SK-N-DZ (cell line): Measurements from ENCODE around the gene RAPGEF5.

Experiments
- DNase-seq: peaks from one replicate; pipeline ENCODE4 v3.0.0-alpha.2; 2015; ENCODE audit warnings: low spot score

RAPGEF5 gene

DNA sequence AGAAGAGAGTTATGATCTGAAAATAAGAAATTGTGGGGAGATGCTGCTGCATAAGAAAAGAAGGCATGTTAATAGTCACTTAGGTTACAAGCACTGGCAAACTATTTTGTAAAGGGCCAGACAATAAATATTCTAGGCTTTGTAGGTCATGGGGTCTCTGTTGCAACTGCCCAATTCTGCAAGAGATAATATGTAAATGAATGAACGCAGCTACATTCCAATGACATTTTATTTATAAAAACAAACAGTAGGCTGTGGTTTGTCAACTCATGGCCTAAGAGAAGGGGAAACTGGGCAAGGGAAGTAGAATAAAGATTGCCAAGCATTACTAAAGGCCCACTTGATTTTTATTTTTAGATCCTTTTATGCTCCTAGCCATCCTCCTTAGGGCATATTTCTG lies 133.1 kb downstream of the RAPGEF5 start:
- DNase-seq: no peak

DNA sequence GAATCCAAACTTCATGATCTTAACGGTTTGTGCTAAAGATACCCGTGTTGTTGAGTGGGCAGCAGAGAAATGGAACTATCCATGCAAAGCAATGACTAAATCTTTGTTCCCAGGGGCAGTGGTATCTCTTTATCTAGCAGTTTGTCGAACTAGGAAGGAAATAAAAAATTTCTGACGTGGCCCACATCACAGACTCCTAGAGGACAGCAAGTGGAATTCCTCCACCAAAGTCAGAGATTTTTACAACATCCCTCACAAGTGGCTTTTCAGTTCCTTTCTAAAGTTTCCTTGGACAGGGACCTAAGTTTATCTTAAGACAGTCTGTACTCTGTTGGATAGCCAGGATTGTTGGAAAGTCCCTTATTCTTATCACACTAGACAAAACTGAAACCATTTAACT lies 136.0 kb downstream of the RAPGEF5 start:
- no peak for DNase-seq

DNA sequence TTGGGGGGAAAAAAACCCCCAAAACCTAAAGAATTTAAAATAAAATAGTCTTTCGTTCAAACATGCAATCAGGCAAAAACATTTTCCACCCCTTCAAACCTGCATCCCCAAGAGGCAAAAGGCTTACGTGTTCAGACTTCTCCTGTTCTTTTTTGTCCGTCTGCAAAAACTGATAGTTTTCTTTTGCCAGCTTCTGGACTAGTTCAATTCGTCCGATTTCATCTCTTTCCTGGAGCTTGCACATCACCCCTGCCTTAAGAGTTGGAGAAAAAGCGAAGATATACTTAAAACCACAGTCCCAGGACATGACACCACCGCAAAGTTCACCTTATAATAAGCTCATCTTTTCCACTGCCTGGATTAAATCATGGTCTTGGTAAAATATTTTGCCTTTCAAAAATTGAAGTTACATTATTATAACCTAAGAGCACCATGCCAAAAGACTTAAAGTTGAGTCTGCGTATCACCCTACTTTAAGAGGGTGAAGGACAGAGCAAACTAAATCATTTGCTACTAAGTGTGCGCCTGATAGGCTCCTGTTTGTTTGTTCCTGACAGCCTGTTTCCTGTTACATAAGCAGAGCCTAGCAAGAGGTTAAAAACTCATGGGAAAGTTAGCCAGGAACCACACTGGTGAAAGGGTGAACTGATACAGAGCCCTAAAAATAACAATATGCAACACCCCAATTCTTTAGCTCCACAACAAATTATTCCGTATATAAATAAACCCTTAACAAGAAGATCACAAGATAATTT lies 137.0 kb downstream of the RAPGEF5 start:
- DNase-seq: no peak

DNA sequence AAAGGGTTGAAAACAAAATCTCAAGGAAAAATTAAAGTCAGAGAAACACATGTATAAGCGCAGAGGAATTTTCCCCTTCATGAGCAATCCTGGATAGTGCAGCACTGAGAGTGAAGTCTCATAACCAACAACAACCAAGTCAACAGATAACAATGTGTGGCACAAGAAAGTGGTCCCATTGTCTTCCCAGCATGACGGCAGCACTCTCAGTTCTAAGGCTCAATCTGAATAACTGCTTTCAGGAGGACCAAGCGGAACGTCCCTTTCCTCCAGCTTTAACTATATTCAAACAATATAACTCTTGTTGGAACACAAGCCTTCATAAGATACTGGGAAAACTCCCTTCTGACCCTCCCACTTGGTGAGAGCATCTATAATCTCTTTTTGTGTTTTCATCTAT lies 137.9 kb downstream of the RAPGEF5 start:
- DNase-seq: no peak

DNA sequence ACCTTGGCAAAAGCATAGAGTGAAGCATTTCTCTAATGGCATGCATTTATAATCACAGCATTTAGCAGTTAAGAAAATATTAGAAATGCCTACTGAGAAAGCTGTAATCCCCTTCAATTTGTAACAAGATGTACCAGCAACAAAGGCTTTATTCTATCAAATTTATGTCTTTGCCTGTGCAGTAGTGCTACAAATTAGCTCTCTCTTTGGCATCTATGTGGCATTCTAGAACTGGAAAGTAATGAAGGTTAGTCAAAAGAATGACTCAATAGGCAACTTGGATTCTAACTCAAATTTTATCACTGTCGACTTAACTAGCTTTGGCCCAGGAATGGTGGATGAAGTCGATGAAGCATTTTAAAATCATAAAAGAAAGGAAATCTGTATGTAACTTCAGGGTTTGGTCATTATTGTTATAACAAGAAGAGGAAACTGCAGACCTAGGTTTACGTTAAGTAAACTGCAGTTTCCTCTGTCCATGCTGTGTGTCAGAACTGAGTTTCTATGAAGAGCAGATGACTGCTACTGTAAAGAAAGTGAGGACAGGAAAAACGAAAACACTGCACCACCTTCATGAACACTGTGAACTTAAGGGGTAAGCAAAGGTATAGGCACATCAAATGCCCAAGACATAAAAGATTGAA lies 140.0 kb downstream of the RAPGEF5 start:
- no peak for DNase-seq

DNA sequence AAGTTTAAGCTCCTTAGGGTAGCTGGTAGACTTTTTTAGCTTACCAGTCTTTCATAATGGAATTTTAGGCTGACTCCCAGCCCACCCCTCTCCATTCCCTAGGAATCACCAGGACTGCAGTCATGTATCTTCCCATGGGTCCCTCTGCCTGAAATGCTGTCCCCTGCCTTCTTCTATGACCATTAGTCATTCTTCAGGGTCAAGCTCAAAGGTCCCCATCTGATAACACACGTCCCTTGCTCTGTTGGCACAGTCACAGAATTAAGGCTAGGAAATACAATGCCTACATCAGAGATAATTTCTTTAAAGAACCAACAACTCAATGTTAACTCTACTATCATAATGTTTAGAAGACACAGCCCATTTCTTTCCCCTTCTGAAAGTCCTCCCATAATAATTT lies 140.6 kb downstream of the RAPGEF5 start:
- DNase-seq: no peak

DNA sequence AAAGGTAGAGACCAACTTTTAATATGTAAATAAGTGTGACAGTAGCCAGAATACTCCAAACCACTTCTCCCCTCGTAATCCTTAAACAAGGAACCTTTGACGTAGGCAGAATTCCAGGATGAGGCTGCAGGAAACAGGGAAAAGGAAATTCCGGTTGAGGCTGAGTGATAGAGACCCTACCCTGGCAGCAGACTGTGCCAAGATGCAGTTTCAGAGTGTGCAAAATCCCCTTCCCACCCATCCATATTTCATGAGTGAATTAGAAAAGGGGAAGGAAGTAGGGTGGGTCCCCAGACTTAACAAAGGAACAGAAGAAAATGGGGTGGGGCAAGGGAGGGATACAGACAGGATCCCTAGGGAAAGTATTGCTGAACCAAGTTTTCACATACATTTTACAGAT lies 143.0 kb downstream of the RAPGEF5 start:
- DNase-seq: no peak

DNA sequence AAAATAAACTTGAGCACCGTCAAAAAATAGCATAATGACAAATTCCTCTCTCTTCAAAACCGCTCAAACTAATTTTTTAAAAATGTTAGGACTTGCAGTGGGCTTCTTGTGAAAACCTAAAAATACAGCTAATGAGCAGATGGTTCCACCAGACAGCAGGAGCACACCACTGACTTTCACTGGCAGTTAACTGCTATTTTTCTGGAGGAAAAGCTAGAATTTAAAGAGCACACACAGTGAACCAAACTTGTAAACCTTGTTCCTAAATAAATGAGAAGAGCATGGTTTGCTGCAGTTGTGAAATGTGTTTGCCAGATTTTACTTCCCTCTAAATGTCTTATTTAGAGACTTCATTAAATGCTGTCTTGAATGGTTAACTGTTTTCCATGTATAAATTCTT lies 143.9 kb downstream of the RAPGEF5 start:
- DNase-seq: no peak

DNA sequence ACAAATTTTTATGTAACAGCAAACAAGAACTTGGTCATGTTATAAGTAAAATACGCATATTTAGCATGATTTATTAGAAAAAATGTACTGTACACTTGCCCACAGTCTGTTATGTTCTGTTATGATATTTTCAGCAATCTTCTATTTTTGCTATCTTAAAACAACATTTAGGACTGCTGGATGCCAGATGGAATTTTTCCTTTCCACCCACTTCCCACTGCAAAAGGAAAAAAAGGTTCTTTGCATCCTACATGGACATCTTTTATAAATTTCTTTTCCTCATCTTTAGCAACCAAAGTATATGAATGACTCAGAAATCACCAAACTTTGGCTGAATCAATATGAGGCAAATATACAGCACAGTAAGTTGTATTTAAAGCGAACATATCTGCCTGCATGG lies 146.0 kb downstream of the RAPGEF5 start:
- DNase-seq: no peak

DNA sequence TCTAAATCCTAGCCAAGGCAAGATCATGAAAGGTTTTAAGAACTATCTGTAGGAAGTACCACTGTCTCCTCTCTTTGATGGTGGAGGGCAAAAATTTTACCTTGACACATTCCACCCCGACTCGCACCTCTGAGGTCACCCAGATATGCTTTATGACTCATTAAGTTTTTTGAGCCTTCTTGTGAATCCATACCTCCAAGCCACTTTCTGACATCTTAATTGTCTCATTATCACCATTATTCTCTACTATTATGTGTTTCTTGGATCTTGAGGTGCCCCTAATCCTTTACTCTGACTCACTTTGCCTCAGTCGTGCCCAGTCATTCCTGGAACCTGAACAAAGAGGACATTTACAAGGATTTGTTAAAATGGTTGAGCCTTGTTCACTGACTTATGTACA lies 146.6 kb downstream of the RAPGEF5 start:
- no peak for DNase-seq

DNA sequence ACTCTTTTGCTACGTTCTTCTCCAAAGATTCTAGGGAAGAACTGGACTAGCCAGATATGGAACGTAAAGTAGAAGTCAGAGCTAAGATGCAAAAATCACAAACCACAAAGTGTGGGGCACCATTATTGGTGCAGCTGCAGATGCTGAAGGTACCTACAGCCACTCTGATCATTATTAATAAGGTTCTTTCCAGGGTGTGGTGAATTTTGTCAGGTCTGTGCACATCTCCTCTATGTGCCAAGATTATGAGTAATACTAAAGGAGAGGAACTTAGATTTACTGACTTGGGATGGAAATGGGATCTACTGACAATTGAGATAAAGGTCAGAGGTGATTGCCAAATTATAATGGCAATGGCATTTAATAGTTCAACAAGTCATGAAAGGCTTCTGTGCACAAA lies 148.2 kb downstream of the RAPGEF5 start:
- no peak for DNase-seq

DNA sequence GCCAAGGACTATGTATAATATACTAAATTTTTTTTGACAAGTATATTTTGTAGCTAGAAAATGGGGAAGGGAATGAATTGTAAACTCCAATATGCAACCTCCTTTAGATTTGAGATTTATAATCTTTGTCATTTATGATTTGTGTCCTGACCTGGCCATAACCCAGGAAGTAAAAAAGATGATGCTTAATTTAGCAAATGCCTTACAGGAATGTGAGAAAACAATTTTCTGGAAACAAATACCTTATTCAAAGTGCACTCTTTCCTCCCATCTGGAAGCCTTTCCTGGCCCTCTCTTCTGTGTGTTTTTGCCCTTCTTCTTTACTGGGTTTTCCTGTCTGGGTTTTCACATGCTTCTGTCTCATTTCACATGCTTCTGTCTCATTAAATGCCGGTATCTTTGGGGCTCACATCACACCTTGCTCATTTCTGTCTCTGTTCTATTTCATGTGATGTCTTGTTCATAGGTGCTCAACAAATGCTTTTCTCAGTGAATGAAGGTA lies 149.2 kb downstream of the RAPGEF5 start:
- no peak for DNase-seq

DNA sequence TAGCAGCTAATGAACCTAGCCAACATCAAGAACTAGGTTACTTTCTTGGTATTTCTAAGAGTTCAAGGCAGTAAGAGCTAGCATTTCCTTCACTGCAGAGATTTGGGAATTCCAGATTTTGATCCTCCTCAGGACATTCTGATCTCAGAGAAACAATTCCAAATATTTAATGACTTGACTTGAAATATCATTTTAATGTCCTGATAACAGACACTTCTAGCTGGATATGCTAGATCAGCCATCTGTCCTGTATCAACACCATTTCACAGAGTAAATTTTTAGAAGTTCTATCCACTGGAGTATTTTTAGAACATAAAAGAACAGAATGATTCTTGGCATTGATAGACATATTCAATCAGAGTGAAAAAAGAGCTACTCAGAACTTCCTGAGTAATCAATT lies 151.3 kb downstream of the RAPGEF5 start:
- no peak for DNase-seq

DNA sequence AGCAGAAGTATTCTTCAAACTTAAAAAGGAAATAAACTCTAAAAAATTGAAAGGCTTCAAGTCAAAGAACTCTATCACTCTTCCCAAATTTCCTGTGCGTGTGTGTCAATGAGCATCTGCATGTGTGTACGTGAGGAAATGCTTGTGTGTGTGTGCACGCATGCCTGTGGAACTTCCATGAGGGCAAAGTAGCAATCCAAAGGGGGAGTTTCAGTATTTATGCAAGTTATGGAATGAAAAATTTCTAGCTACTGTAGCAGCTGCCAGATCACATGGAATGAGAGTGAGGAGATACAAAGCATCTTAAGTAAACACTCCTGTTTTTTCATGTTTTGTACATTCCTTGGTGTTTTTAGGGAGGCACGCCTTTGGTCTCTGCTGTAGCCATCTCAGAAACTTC lies 152.6 kb downstream of the RAPGEF5 start:
- DNase-seq: no peak

DNA sequence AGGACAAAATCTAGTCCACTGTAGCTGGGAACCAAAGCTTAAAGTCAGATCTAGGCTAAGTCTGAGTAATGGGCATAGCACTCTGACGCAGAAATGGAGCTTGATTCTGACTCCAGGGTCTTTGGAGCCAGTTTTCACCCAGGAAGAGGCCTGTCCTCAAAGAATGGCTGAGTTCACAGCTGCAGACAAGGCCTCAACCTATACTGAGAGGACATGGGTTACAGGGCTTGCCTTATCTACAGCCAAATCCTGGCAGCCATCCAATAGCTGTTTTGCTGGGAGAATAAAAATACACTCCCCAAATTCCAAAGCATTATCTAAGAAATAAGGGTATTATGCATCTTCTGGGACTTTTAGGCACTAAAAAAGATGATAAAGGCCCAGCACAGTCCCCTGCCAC lies 154.8 kb downstream of the RAPGEF5 start:
- no peak for DNase-seq

DNA sequence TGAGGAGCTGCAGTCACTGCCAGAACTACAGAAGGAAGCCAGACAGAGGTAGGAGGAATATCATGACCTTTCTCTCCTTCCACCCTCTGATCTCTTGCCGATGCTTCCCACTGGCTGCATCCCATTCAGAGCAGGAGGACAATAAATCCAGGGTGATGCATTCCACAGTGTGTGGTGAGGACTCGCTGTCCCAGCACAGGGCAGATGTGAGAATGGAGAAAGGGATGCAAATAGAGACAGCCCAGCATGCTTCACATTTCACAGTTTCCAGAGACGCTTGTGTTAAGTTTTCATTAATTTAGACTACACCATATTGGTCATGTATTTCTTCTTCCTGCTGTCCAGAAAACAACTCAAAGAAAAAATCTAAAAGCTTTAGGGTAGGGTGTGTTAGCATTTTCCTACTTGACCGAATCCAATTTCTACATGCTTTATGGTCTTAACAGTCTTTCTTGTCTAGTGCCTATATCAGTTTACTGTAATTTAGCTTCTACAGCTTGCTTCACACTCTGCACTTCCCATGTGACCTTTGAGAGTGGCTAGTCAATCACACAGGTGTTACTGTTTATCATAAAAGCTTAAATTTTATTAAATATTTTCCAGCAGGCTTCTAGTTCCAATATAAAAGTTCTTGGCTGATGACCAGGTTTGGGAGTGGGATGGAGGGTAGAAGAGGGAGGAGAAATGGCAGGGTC lies 155.6 kb downstream of the RAPGEF5 start:
- DNase-seq: no peak

DNA sequence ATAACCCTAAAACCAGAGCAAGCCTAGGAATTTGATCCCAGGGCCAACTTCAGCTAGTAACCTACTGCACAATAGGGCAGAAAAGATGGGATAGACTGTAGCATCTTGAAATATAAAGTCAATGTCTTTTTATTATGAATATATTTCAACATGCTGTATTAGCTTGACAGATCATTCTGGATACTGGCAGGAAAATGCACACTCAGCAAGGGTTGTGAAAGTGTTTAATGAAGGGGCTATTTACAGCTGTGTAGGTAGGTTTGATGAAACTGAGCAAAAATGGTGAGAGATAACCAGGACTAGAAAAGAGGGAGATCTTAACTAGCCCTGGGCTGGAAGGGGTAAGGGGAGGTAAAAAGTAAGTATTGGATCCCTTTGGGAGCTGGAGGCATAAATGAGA lies 156.2 kb downstream of the RAPGEF5 start:
- no peak for DNase-seq

DNA sequence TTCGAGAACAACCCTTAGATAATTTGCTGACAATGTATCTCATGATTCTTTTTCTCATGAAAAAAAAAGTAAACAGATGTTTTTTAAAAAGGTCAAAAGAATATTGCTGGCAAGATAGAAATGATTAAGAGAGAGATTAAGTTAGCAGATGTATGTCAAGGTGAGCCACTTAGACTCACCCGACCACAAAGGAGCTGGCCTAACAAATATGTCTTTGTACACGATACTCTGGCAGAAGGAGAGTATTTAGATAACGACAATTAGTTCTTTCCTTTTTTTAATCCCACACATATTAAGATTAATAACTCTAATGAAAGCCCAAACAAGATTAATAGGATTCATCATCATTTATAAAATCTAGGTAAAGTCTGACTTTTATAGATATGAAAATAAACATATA lies 156.7 kb downstream of the RAPGEF5 start:
- no peak for DNase-seq

DNA sequence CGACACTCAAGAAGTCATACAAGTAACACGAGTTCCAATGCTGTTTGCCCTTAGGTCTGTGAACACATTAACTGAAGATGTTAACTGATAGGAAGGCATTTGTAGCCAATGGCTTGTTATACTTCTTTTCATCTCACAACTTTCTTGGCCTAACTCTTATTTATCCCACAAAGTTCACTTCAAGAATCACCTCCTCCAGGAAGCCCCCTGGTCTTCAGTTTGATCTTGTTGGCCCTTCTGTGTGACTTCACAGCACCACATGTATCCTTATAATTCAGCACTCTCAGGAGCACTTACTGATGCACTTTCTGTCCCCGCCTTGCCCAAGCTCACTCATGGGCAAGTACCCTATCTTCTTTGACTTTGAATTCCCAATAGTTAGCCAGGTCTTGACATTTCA lies 159.6 kb downstream of the RAPGEF5 start:
- no peak for DNase-seq

DNA sequence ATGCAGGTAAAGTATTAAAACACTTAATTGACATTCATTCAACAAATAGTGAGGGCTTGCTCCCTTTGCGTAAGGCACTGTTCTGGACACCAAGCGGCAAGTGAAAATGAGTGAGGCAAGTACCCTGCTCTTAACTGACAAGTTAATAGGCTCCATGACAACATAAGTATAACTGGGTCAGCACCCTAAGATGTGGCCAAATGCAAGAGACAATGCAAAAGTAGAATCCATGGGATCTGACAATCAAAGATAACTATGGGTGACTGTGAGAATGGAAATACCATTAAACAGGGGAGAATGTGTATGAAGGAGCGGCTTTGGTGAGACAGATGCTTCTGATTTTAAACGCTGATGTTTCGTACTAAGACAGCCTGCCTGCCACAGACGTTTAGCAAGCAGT lies 160.5 kb downstream of the RAPGEF5 start:
- DNase-seq: no peak

DNA sequence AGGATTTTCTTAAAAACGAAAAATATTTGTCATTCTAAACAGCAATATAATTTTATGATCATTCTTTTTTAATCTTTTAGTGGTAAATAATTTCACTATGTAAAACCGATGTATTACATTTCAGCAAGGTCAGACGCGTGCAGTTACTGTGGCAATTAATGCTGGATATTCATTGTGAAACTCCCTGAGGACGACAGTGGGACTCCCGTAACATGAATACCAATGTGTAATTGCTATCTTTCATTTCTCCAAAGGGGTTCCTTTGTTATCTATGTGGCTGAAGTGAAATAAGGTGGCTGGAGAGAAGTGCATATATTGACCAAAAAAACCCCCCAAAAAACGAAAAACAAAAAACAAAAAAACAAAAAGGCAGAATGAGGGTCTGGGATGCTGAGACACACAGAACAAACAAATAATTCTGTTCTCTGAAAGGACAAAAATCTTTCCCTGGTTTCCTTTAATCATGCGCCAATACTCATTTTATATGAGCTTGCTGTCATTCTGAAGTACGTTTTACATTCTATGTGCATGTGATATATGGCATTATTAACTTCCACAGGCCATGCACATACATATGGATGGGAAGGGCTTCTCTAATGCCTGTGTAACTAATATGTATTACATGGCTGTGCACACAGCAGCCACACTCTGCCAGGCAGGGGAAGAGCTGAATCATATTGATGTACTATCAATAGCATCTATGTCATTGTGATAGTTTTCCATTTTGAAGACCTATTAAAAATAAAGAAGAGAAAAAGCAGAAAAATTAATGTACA lies 161.4 kb downstream of the RAPGEF5 start:
- DNase-seq: no peak

DNA sequence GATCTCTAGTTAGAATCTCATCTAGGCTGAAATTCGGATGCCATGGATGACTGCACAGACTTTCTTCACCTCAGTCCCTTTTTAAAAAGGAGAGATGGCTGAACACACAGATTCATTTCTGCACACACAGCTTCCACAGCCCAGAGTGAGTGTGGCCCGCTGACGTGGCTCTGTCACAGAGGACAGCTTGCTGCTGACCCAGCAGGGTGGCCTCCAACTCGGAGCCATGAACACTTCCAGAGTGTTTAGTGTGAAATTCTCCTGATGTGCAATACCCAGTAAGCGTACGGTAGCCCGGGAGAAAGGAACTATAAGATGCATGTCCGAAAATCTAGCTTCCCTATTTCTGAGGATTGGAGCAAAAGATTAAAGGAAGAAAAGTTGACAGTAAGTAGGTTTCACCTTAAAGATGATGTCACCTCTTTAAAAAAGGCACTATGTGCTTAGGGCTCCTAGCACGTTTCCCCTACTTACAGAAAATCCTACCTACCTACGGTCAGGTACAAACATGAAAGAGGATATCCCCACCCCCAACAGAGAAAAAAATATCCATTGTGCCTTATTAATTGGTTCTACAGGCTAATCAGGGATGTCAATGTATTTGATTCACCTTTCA lies 162.2 kb downstream of the RAPGEF5 start:
- DNase-seq: no peak
